MM.1S (cell line): ENCODE measurements around the gene COL6A1.

Experiments used
- DNase-seq: peaks from one replicate; pipeline ENCODE4 v3.0.0-alpha.2; 2015
- H2AFZ ChIP-seq: fragments of 300-600 bp; sonication (generic); 2 replicates; pipeline ENCODE4 v1.6.0; 2016; ENCODE audit warnings: antibody characterized with exemption, low read length
- H3F3A ChIP-seq: fragments of 300-600 bp; sonication (generic); 2 replicates; pipeline ENCODE4 v1.6.1; 2016; ENCODE audit warnings: mild to moderate bottlenecking, antibody characterized with exemption, low read length, moderate library complexity, mixed read lengths; ENCODE audit not compliant: insufficient read depth
- H3K27ac ChIP-seq: fragments of 300-600 bp; sonication (generic); 2 replicates; pipeline ENCODE4 v1.5.1; 2016; ENCODE audit warnings: mild to moderate bottlenecking, low read length
- H3K27me3 ChIP-seq: fragments of 300-600 bp; sonication (generic); replicated peaks from 2 replicates; pipeline ENCODE4 v1.6.0; 2016; ENCODE audit warnings: low read length; ENCODE audit not compliant: insufficient read depth
- H3K36me3 ChIP-seq: fragments of 300-600 bp; sonication (generic); replicated peaks from 2 replicates; pipeline ENCODE4 v1.6.1; 2016; ENCODE audit warnings: mild to moderate bottlenecking, low read length, mixed read lengths; ENCODE audit not compliant: insufficient read depth
- H3K4me1 ChIP-seq: fragments of 300-600 bp; sonication (generic); 2 replicates; pipeline ENCODE4 v1.6.1; 2016; ENCODE audit warnings: low read length, mixed read lengths
- H3K4me2 ChIP-seq: fragments of 300-600 bp; sonication (generic); 2 replicates; pipeline ENCODE4 v1.6.0; 2016; ENCODE audit warnings: low read depth, low read length
- H3K4me3 ChIP-seq: fragments of 300-600 bp; sonication (generic); 2 replicates; pipeline ENCODE4 v1.5.1; 2016; ENCODE audit warnings: low read length, mixed read lengths
- H3K79me2 ChIP-seq: fragments of 300-600 bp; sonication (generic); 2 replicates; pipeline ENCODE4 v1.6.1; 2016; ENCODE audit warnings: mixed run types, low read length, mixed read lengths
- H3K9ac ChIP-seq: fragments of 300-600 bp; sonication (generic); 2 replicates; pipeline ENCODE4 v1.6.1; 2016; ENCODE audit warnings: low read length, mixed read lengths
- H3K9me2 ChIP-seq: fragments of 300-600 bp; sonication (generic); replicated peaks from 2 replicates; pipeline ENCODE4 v1.6.1; 2016; ENCODE audit warnings: mild to moderate bottlenecking, low read length, mixed read lengths; ENCODE audit not compliant: insufficient read depth
- H3K9me3 ChIP-seq: fragments of 300-600 bp; sonication (generic); replicated peaks from 2 replicates; pipeline ENCODE4 v1.6.1; 2016; ENCODE audit warnings: mild to moderate bottlenecking, low read length, mixed read lengths; ENCODE audit not compliant: insufficient read depth
- H4K20me1 ChIP-seq: fragments of 300-600 bp; sonication (generic); 2 replicates; pipeline ENCODE4 v1.6.1; 2016; ENCODE audit warnings: mild to moderate bottlenecking, low read length, moderate library complexity, mixed read lengths; ENCODE audit not compliant: insufficient read depth
- CTCF ChIP-seq: fragments of 300-600 bp; sonication (generic); IDR thresholded peaks from 2 replicates; pipeline ENCODE4 v1.5.1; 2016; ENCODE audit warnings: antibody characterized with exemption, low read length, mixed read lengths
- EZH2 ChIP-seq: fragments of 300-600 bp; sonication (generic); optimal IDR thresholded peaks from 2 replicates; pipeline ENCODE3; 2017; ENCODE audit warnings: low read depth, mild to moderate bottlenecking, antibody characterized with exemption, low read length, mixed read lengths
- EZH2phosphoT487 ChIP-seq: fragments of 300-600 bp; sonication (generic); IDR thresholded peaks from 2 replicates; pipeline ENCODE4 v1.6.1; 2018; ENCODE audit warnings: antibody characterized with exemption, low read length

Gene COL6A1

GRCh38 chr21:45944601-45945000 lies 37.0 kb upstream of the COL6A1 start:
- TF ChIP-seq CTCF = no peak
- no peak for TF ChIP-seq EZH2phosphoT487
- TF ChIP-seq EZH2 = no peak
- H3K27me3 ChIP-seq = peaks cover 94% of the 10 kb centered on the region

GRCh38 chr21:45945066-45945867 lies 36.3 kb upstream of the COL6A1 start:
- no peaks in the 10 kb centered on the region for H4K20me1 ChIP-seq
- H3K9me2 ChIP-seq = no peaks in the 10 kb centered on the region
- no peak overlapping the region for H3K9ac ChIP-seq
- no peak overlapping the region for H2AFZ ChIP-seq
- no peaks in the 10 kb centered on the region for H3K9me3 ChIP-seq
- H3K4me1 ChIP-seq = no peaks in the 10 kb centered on the region
- H3K4me2 ChIP-seq = no peak overlapping the region
- H3K79me2 ChIP-seq = no peaks in the 10 kb centered on the region
- DNase-seq = no peak
- H3K4me3 ChIP-seq = no peak overlapping the region
- no peaks in the 10 kb centered on the region for H3F3A ChIP-seq
- no peaks in the 10 kb centered on the region for H3K36me3 ChIP-seq
- no peak for TF ChIP-seq EZH2
- TF ChIP-seq CTCF = no peak
- TF ChIP-seq EZH2phosphoT487 = no peak
- no peak overlapping the region for H3K27ac ChIP-seq
- H3K27me3 ChIP-seq = peaks cover 94% of the 10 kb centered on the region

More at GRCh38 chr21:45944601-45945000, 37.0 kb upstream of the COL6A1 start:
- Histone ChIP-seq H3K4me3 (no peak overlapping the region), H3K79me2 (no peaks in the 10 kb centered on the region), H4K20me1 (no peaks in the 10 kb centered on the region), H3K9me2 (no peaks in the 10 kb centered on the region), H2AFZ (no peak overlapping the region), H3K36me3 (no peaks in the 10 kb centered on the region), H3K27ac (no peak overlapping the region), H3K4me2 (no peak overlapping the region), H3K4me1 (no peaks in the 10 kb centered on the region), H3K9ac (no peak overlapping the region), H3F3A (no peaks in the 10 kb centered on the region), H3K9me3 (no peaks in the 10 kb centered on the region)
- DNase-seq = no peak

GRCh38 chr21:45945868-45946210 lies 35.7 kb upstream of the COL6A1 start:
- Histone ChIP-seq H3K36me3 (no peaks in the 10 kb centered on the region), H3K9me3 (no peaks in the 10 kb centered on the region), H3K4me3 (no peak overlapping the region), H2AFZ (no peak overlapping the region), H3K4me2 (no peak overlapping the region), H3K27ac (no peak overlapping the region), H3F3A (no peaks in the 10 kb centered on the region), H4K20me1 (no peaks in the 10 kb centered on the region), H3K9me2 (no peaks in the 10 kb centered on the region), H3K9ac (no peak overlapping the region), H3K27me3 (peaks cover 94% of the 10 kb centered on the region), H3K4me1 (no peaks in the 10 kb centered on the region), H3K79me2 (no peaks in the 10 kb centered on the region)
- TF ChIP-seq EZH2phosphoT487 (no peak), EZH2 (no peak), CTCF (no peak)
- DNase-seq = no peak
